ENCODE measurements around the gene AAK1. TPM values are rescaled to one million over a fixed set of nuclear protein-coding genes. Genes with fewer than 3 reads are reported as not detected.
A peak's percentile ranks its signal among the peaks of the same experiment; 100 is the strongest.

Gene AAK1
- total and polyA plus RNA-seq, 2 of the 13 experiments (the other 11 are each of a cell fraction or from before 2014, with no cell fraction given), result 9.8 to 10.3 TPM

DNA sequence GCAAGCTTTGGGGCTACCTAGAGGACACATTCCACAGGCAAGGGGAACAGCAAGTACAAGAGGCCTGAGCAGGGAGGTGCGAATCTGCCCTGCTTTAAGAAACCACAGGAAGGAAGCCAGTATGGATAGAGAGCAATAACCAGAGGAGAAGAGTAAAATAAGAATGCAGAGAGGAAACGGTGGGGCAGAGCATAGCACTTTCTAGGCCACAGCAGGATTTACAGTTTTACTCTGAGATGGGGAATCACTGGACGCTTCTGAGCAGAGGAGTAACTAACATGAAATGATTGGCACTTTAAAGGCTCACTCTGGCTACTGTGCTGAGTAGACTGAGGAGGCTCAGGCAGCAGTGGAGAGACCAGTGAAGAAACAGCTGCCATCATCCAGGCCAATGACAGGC, 23.8 kb downstream of the AAK1 start (continued):
- no peak for TF ChIP-seq ZNF83 (CRISPR knock-in tag; IDR thresholded peaks at IDR 0.05; ENCODE audit: borderline replicate concordance)

DNA sequence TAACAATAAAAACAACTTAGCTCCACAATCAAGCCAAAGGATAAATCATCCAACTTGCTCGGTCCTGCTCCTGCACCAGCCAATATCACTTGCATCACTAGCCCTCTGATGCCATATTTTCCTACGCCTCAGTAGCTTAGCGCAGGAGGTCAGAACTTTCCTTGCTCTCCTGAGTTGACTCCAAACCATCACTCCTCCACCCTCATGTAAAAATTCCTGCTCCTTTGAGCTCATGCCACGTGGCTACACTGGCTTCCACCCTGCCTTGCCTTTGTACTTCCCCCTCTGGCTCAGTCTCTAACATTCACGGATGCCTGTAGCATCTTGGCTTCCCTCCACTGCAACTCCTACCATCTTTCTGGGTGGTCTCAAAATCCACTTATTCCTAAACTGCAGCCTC, 25.2 kb downstream of the AAK1 start:
- H3K79me2 ChIP-seq (ENCODE audit: insufficient read depth, low read length), result peaks cover 15% of the 10 kb centered on the region
- H4K20me1 ChIP-seq (ENCODE audit: insufficient read depth, low read length), result no peaks in the 10 kb centered on the region
- FAIRE-seq (no peak), DNase-seq (ENCODE audit: low spot score) (no peak), ATAC-seq (no peak)
- peaks cover 13% of the 10 kb centered on the region for H3K4me1 ChIP-seq (ENCODE audit: insufficient read depth, low read length)
- H3K4me2 ChIP-seq (ENCODE audit: low read depth, low read length), result no peak overlapping the region
- POLR2A ChIA-PET, result no interaction called here
- H2AFZ ChIP-seq (ENCODE audit: low read length), result no peak overlapping the region
- H3K27ac ChIP-seq (ENCODE audit: extremely low read length, insufficient read depth, low read length), result no peak overlapping the region
- no peak overlapping the region for H3K4me3 ChIP-seq (replicated peaks in 1 of 3; ENCODE audit: insufficient read depth in 1 of 3, low read depth in 2 of 3, low read length in 3 of 3)
- CTCF ChIA-PET (ENCODE audit: low intra/inter-chr PET ratio, low total read pairs), result no interaction called here
- no peaks in the 10 kb centered on the region for H3K27me3 ChIP-seq (ENCODE audit: control insufficient read depth in 1 of 2, insufficient read depth in 2 of 2, low read length in 2 of 2)
- TSS peak; percentile 43 for BruUV-seq (replicated peaks)
- intact Hi-C loops (cut with micrococcal nuclease; ENCODE audit: unreplicated experiment) (no loop called here), in situ Hi-C loops (cut with HindIII; ENCODE audit: extremely low pct_ligation_motif_present, low pct_unique_long_range_greater_than_20kb) (no loop called here)
- H3K9ac ChIP-seq (ENCODE audit: insufficient read depth, low read depth, low read length), result no peak overlapping the region
- no peaks in the 10 kb centered on the region for H3K9me3 ChIP-seq (ENCODE audit: low read length)
- 95% methylated on average over 5 of the region's 5 CpGs for WGBS (ENCODE audit: low lambda C conversion rate)
- H3K36me3 ChIP-seq (replicated peaks in 1 of 2; ENCODE audit: control insufficient read depth in 1 of 2, insufficient read depth in 2 of 2, low read length in 2 of 2), result no peaks in the 10 kb centered on the region
- TF ChIP-seq DMAP1 (CRISPR knock-in tag; IDR thresholded peaks at IDR 0.05) (no peak), ZNF235 (CRISPR knock-in tag; IDR thresholded peaks at IDR 0.05; ENCODE audit: borderline replicate concordance) (no peak), ZNF615 (CRISPR knock-in tag; IDR thresholded peaks at IDR 0.05; ENCODE audit: borderline replicate concordance) (no peak), NFE2L2 (IDR thresholded peaks at IDR 0.05; ENCODE audit: low read length) (no peak), ELF3 (CRISPR knock-in tag; IDR thresholded peaks at IDR 0.05) (no peak), GATAD1 (CRISPR knock-in tag; IDR thresholded peaks at IDR 0.05) (no peak), NR2C2 (CRISPR knock-in tag; IDR thresholded peaks at IDR 0.05; ENCODE audit: borderline replicate concordance) (no peak), ZSCAN25 (CRISPR knock-in tag; IDR thresholded peaks at IDR 0.05) (no peak), ZSCAN20 (CRISPR knock-in tag; IDR thresholded peaks at IDR 0.05; ENCODE audit: borderline replicate concordance) (no peak), AHR (CRISPR knock-in tag; IDR thresholded peaks at IDR 0.05) (no peak), NFKBIZ (CRISPR knock-in tag; IDR thresholded peaks at IDR 0.05) (no peak)
- TF ChIP-seq, protein P1, sequence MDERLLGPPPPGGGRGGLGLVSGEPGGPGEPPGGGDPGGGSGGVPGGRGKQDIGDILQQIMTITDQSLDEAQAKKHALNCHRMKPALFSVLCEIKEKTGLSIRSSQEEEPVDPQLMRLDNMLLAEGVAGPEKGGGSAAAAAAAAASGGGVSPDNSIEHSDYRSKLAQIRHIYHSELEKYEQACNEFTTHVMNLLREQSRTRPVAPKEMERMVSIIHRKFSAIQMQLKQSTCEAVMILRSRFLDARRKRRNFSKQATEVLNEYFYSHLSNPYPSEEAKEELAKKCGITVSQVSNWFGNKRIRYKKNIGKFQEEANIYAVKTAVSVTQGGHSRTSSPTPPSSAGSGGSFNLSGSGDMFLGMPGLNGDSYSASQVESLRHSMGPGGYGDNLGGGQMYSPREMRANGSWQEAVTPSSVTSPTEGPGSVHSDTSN (CRISPR knock-in tag; IDR thresholded peaks at IDR 0.05), result no peak
- TF ChIP-seq, protein P2, sequence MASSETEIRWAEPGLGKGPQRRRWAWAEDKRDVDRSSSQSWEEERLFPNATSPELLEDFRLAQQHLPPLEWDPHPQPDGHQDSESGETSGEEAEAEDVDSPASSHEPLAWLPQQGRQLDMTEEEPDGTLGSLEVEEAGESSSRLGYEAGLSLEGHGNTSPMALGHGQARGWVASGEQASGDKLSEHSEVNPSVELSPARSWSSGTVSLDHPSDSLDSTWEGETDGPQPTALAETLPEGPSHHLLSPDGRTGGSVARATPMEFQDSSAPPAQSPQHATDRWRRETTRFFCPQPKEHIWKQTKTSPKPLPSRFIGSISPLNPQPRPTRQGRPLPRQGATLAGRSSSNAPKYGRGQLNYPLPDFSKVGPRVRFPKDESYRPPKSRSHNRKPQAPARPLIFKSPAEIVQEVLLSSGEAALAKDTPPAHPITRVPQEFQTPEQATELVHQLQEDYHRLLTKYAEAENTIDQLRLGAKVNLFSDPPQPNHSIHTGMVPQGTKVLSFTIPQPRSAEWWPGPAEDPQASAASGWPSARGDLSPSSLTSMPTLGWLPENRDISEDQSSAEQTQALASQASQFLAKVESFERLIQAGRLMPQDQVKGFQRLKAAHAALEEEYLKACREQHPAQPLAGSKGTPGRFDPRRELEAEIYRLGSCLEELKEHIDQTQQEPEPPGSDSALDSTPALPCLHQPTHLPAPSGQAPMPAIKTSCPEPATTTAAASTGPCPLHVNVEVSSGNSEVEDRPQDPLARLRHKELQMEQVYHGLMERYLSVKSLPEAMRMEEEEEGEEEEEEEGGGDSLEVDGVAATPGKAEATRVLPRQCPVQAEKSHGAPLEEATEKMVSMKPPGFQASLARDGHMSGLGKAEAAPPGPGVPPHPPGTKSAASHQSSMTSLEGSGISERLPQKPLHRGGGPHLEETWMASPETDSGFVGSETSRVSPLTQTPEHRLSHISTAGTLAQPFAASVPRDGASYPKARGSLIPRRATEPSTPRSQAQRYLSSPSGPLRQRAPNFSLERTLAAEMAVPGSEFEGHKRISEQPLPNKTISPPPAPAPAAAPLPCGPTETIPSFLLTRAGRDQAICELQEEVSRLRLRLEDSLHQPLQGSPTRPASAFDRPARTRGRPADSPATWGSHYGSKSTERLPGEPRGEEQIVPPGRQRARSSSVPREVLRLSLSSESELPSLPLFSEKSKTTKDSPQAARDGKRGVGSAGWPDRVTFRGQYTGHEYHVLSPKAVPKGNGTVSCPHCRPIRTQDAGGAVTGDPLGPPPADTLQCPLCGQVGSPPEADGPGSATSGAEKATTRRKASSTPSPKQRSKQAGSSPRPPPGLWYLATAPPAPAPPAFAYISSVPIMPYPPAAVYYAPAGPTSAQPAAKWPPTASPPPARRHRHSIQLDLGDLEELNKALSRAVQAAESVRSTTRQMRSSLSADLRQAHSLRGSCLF (CRISPR knock-in tag; IDR thresholded peaks at IDR 0.05; ENCODE audit: borderline replicate concordance), result no peak
- TF ChIP-seq, protein P3, sequence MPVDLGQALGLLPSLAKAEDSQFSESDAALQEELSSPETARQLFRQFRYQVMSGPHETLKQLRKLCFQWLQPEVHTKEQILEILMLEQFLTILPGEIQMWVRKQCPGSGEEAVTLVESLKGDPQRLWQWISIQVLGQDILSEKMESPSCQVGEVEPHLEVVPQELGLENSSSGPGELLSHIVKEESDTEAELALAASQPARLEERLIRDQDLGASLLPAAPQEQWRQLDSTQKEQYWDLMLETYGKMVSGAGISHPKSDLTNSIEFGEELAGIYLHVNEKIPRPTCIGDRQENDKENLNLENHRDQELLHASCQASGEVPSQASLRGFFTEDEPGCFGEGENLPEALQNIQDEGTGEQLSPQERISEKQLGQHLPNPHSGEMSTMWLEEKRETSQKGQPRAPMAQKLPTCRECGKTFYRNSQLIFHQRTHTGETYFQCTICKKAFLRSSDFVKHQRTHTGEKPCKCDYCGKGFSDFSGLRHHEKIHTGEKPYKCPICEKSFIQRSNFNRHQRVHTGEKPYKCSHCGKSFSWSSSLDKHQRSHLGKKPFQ (CRISPR knock-in tag; IDR thresholded peaks at IDR 0.05; ENCODE audit: insufficient replicate concordance), result no peak
